ENCODE data around the gene ZNF662.

Gene ZNF662

GRCh38 chr3:42942693-42943092 lies 36.8 kb downstream of the ZNF662 start:
- Histone ChIP-seq H3K4me1 (ENCODE audit: control insufficient read depth, insufficient read depth, low read length) (no peaks in the 10 kb centered on the region), H3K4me3 (ENCODE audit: low read length) (no peak overlapping the region), H3K9me3 (ENCODE audit: control insufficient read depth, low read length) (no peaks in the 10 kb centered on the region), H3K9ac (ENCODE audit: low read length) (no peak overlapping the region), H3K36me3 (ENCODE audit: control insufficient read depth, insufficient read depth, low read length, severe bottlenecking) (peaks cover 13% of the 10 kb centered on the region), H3K27me3 (replicated peaks; ENCODE audit: control insufficient read depth, insufficient read depth, low read length) (no peaks in the 10 kb centered on the region)
- no peak for DNase-seq (ENCODE audit: low read depth)

- no peak overlapping the region for H3K4me3 ChIP-seq (ENCODE audit: low read length)
- H3K27me3 ChIP-seq (replicated peaks; ENCODE audit: control insufficient read depth, insufficient read depth, low read length) = no peaks in the 10 kb centered on the region
- no peaks in the 10 kb centered on the region for H3K4me1 ChIP-seq (ENCODE audit: control insufficient read depth, insufficient read depth, low read length)
- no peak for DNase-seq (ENCODE audit: low read depth)
- H3K9ac ChIP-seq (ENCODE audit: low read length) = no peak overlapping the region
- peaks cover 10% of the 10 kb centered on the region for H3K36me3 ChIP-seq (ENCODE audit: control insufficient read depth, insufficient read depth, low read length, severe bottlenecking)
- H3K9me3 ChIP-seq (ENCODE audit: control insufficient read depth, low read length) = no peaks in the 10 kb centered on the region
Observed at GRCh38 chr3:42946050-42946449, 40.1 kb downstream of the ZNF662 start.

- no peaks in the 10 kb centered on the region for H3K4me1 ChIP-seq (ENCODE audit: control insufficient read depth, insufficient read depth, low read length)
- H3K9ac ChIP-seq (ENCODE audit: low read length) = no peak overlapping the region
- H3K27me3 ChIP-seq (replicated peaks; ENCODE audit: control insufficient read depth, insufficient read depth, low read length) = no peaks in the 10 kb centered on the region
- DNase-seq (ENCODE audit: low read depth) = no peak
- H3K4me3 ChIP-seq (ENCODE audit: low read length) = no peak overlapping the region
- H3K36me3 ChIP-seq (ENCODE audit: control insufficient read depth, insufficient read depth, low read length, severe bottlenecking) = no peaks in the 10 kb centered on the region
- no peaks in the 10 kb centered on the region for H3K9me3 ChIP-seq (ENCODE audit: control insufficient read depth, low read length)
Observed at GRCh38 chr3:42957573-42957972, 51.6 kb downstream of the ZNF662 start.

- H3K4me1 ChIP-seq (ENCODE audit: control insufficient read depth, insufficient read depth, low read length) = no peaks in the 10 kb centered on the region
- no peak overlapping the region for H3K9ac ChIP-seq (ENCODE audit: low read length)
- no peaks in the 10 kb centered on the region for H3K9me3 ChIP-seq (ENCODE audit: control insufficient read depth, low read length)
- DNase-seq (ENCODE audit: low read depth) = peak; percentile 17
- no peak overlapping the region for H3K4me3 ChIP-seq (ENCODE audit: low read length)
- H3K27me3 ChIP-seq (replicated peaks; ENCODE audit: control insufficient read depth, insufficient read depth, low read length) = no peaks in the 10 kb centered on the region
- no peaks in the 10 kb centered on the region for H3K36me3 ChIP-seq (ENCODE audit: control insufficient read depth, insufficient read depth, low read length, severe bottlenecking)
Observed at GRCh38 chr3:42960282-42960681, 54.3 kb downstream of the ZNF662 start.

- DNase-seq (ENCODE audit: low read depth) = no peak
Observed at GRCh38 chr3:42960786-42961185, 54.8 kb downstream of the ZNF662 start.

GRCh38 chr3:42961633-42962032 lies 55.7 kb downstream of the ZNF662 start:
- DNase-seq (ENCODE audit: low read depth) = peak; percentile 87
- H3K36me3 ChIP-seq (ENCODE audit: control insufficient read depth, insufficient read depth, low read length, severe bottlenecking) = no peaks in the 10 kb centered on the region
- no peaks in the 10 kb centered on the region for H3K9me3 ChIP-seq (ENCODE audit: control insufficient read depth, low read length)
- peak overlapping the region; percentile 31 for H3K9ac ChIP-seq (ENCODE audit: low read length)
- H3K27me3 ChIP-seq (replicated peaks; ENCODE audit: control insufficient read depth, insufficient read depth, low read length) = no peaks in the 10 kb centered on the region
- no peak overlapping the region for H3K4me3 ChIP-seq (ENCODE audit: low read length)
- H3K4me1 ChIP-seq (ENCODE audit: control insufficient read depth, insufficient read depth, low read length) = no peaks in the 10 kb centered on the region

More at GRCh38 chr3:42960786-42961185, 54.8 kb downstream of the ZNF662 start:
- Histone ChIP-seq H3K27me3 (replicated peaks; ENCODE audit: control insufficient read depth, insufficient read depth, low read length) (no peaks in the 10 kb centered on the region), H3K4me1 (ENCODE audit: control insufficient read depth, insufficient read depth, low read length) (no peaks in the 10 kb centered on the region), H3K4me3 (ENCODE audit: low read length) (no peak overlapping the region), H3K36me3 (ENCODE audit: control insufficient read depth, insufficient read depth, low read length, severe bottlenecking) (no peaks in the 10 kb centered on the region), H3K9ac (ENCODE audit: low read length) (no peak overlapping the region), H3K9me3 (ENCODE audit: control insufficient read depth, low read length) (no peaks in the 10 kb centered on the region)

- H3K27me3 ChIP-seq (replicated peaks; ENCODE audit: control insufficient read depth, insufficient read depth, low read length) = no peaks in the 10 kb centered on the region
- H3K4me1 ChIP-seq (ENCODE audit: control insufficient read depth, insufficient read depth, low read length) = no peaks in the 10 kb centered on the region
- H3K9ac ChIP-seq (ENCODE audit: low read length) = no peak overlapping the region
- DNase-seq (ENCODE audit: low read depth) = no peak
- H3K36me3 ChIP-seq (ENCODE audit: control insufficient read depth, insufficient read depth, low read length, severe bottlenecking) = no peaks in the 10 kb centered on the region
- H3K9me3 ChIP-seq (ENCODE audit: control insufficient read depth, low read length) = no peaks in the 10 kb centered on the region
- no peak overlapping the region for H3K4me3 ChIP-seq (ENCODE audit: low read length)
Observed at GRCh38 chr3:42963269-42963668, 57.3 kb downstream of the ZNF662 start.

- no peaks in the 10 kb centered on the region for H3K4me1 ChIP-seq (ENCODE audit: control insufficient read depth, insufficient read depth, low read length)
- no peaks in the 10 kb centered on the region for H3K27me3 ChIP-seq (replicated peaks; ENCODE audit: control insufficient read depth, insufficient read depth, low read length)
- H3K4me3 ChIP-seq (ENCODE audit: low read length) = no peak overlapping the region
- no peaks in the 10 kb centered on the region for H3K9me3 ChIP-seq (ENCODE audit: control insufficient read depth, low read length)
- no peak for DNase-seq (ENCODE audit: low read depth)
- no peak overlapping the region for H3K9ac ChIP-seq (ENCODE audit: low read length)
- H3K36me3 ChIP-seq (ENCODE audit: control insufficient read depth, insufficient read depth, low read length, severe bottlenecking) = no peaks in the 10 kb centered on the region
Observed at GRCh38 chr3:42964266-42964665, 58.3 kb downstream of the ZNF662 start.
